HCT116 (cell line): ENCODE measurements around the gene AFF1.

Experiments used
- ELF1 ChIP-seq: IDR thresholded peaks from 2 replicates; pipeline ENCODE4 v1.6.1; 2012; ENCODE audit warnings: low read depth, borderline replicate concordance
- EZH2 ChIP-seq: fragments of 200-600 bp; sonication (generic); IDR thresholded peaks from 2 replicates; pipeline ENCODE4 v1.6.1; 2017; ENCODE audit warnings: antibody characterized with exemption, mixed run types
- EZH2phosphoT487 ChIP-seq: fragments of 200-600 bp; IDR thresholded peaks from 2 replicates; pipeline ENCODE4 v1.6.1; 2018; ENCODE audit warnings: antibody characterized with exemption, borderline replicate concordance
- FOSL1 ChIP-seq: IDR thresholded peaks from 2 replicates; pipeline ENCODE4 v1.6.1; 2012; ENCODE audit warnings: low read depth
- JUND ChIP-seq: IDR thresholded peaks from 2 replicates; pipeline ENCODE4 v1.6.1; 2012
- POLR2A ChIP-seq: IDR thresholded peaks from 2 replicates; pipeline ENCODE4 v1.7.0; 2011; ENCODE audit warnings: borderline replicate concordance; ENCODE audit not compliant: insufficient read depth, insufficient read length; ENCODE audit errors: extremely low read depth
- POLR2AphosphoS5 ChIP-seq: IDR thresholded peaks from 2 replicates; pipeline ENCODE4 v1.6.1; 2011; ENCODE audit warnings: mild to moderate bottlenecking, low read depth, low read length, moderate library complexity
- RAD21 ChIP-seq: IDR thresholded peaks from 2 replicates; pipeline ENCODE4 v1.6.1; 2012; ENCODE audit warnings: low read depth, mild to moderate bottlenecking
- SIN3A ChIP-seq: IDR thresholded peaks from 2 replicates; pipeline ENCODE4 v1.6.1; 2012; ENCODE audit warnings: low read depth
- SRF ChIP-seq: IDR thresholded peaks from 2 replicates; pipeline ENCODE4 v1.6.1; 2012; ENCODE audit warnings: low read depth
- YY1 ChIP-seq: IDR thresholded peaks from 2 replicates; pipeline ENCODE4 v1.6.1; 2011; ENCODE audit warnings: low read length, low read depth, moderate library complexity, mild to moderate bottlenecking; ENCODE audit not compliant: insufficient replicate concordance; ENCODE audit errors: extremely low read depth
- TF ChIP-seq, protein P1 (sequence below), 3 experiments: fragments of 200-600 bp in 1 of 3; sonication (generic) in 1 of 3; IDR thresholded peaks in 2 of 3; conservative IDR thresholded peaks in 1 of 3; 2 replicates each; pipeline ENCODE4 v1.5.1; 2012 to 2017; ENCODE audit warnings: low read depth in 2 of 3, low read length in 2 of 3, antibody characterized with exemption in 1 of 3, borderline replicate concordance in 1 of 3, control low read depth in 1 of 3, mild to moderate bottlenecking in 1 of 3, mixed read lengths in 1 of 3, mixed run types in 1 of 3, moderate library complexity in 1 of 3; ENCODE audit not compliant: insufficient read depth in 1 of 3
- TF ChIP-seq, protein P2 (sequence below): IDR thresholded peaks from 2 replicates; pipeline ENCODE4 v1.6.1; 2012
- TF ChIP-seq, protein P3 (sequence below): IDR thresholded peaks from 2 replicates; pipeline ENCODE4 v1.6.1; 2011; ENCODE audit warnings: mild to moderate bottlenecking, low read length, moderate library complexity; ENCODE audit not compliant: insufficient replicate concordance; ENCODE audit errors: extremely low read depth

DNA sequence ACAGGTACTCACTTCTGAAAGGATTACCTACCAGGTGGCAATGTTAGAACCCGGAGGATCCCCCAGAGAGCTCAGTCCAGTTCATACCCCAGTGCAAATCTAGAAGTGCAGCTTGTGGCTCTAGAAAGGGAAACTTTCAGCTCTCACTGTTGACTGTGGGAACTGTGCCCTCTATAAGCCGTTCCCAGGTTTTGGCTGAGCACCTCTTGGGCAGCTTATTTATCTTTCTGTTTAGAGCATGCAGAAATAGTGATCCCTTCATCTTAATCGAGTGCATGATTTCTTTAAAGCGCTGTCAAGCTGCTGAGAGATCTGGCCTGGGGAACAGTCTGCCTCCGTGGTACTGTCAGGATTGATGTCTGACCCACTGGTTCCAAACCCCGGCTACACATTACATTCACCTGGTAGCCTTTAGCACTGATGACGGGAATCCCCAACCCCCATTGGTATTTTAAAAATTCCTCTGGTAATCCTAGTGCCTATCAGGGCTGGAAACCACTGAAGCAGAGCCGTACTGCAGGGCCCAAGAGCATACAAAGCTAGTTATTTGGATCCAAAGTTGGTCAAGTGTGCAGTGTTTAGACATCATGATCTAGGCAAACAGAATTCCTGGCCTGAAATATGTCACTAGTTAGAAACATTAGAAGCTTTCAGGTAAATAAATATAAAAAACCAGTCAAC lies 182.4 kb downstream of the AFF1 start:
- TF ChIP-seq, protein P1, sequence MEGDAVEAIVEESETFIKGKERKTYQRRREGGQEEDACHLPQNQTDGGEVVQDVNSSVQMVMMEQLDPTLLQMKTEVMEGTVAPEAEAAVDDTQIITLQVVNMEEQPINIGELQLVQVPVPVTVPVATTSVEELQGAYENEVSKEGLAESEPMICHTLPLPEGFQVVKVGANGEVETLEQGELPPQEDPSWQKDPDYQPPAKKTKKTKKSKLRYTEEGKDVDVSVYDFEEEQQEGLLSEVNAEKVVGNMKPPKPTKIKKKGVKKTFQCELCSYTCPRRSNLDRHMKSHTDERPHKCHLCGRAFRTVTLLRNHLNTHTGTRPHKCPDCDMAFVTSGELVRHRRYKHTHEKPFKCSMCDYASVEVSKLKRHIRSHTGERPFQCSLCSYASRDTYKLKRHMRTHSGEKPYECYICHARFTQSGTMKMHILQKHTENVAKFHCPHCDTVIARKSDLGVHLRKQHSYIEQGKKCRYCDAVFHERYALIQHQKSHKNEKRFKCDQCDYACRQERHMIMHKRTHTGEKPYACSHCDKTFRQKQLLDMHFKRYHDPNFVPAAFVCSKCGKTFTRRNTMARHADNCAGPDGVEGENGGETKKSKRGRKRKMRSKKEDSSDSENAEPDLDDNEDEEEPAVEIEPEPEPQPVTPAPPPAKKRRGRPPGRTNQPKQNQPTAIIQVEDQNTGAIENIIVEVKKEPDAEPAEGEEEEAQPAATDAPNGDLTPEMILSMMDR (IDR thresholded peaks at IDR 0.05 in 2 of 3, conservative IDR thresholded peaks at IDR 0.05 in 1 of 3; ENCODE audit: borderline replicate concordance in 1 of 3, insufficient read depth in 1 of 3, low read depth in 2 of 3, low read length in 2 of 3) = no peak
- TF ChIP-seq JUND (no peak), EZH2 (no peak), YY1 (no peak), POLR2A (no peak), POLR2AphosphoS5 (no peak), ELF1 (no peak), SIN3A (no peak), RAD21 (no peak), EZH2phosphoT487 (no peak), FOSL1 (no peak), SRF (no peak)
- TF ChIP-seq, protein P2, sequence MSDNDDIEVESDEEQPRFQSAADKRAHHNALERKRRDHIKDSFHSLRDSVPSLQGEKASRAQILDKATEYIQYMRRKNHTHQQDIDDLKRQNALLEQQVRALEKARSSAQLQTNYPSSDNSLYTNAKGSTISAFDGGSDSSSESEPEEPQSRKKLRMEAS = no peak
- TF ChIP-seq, protein P3, sequence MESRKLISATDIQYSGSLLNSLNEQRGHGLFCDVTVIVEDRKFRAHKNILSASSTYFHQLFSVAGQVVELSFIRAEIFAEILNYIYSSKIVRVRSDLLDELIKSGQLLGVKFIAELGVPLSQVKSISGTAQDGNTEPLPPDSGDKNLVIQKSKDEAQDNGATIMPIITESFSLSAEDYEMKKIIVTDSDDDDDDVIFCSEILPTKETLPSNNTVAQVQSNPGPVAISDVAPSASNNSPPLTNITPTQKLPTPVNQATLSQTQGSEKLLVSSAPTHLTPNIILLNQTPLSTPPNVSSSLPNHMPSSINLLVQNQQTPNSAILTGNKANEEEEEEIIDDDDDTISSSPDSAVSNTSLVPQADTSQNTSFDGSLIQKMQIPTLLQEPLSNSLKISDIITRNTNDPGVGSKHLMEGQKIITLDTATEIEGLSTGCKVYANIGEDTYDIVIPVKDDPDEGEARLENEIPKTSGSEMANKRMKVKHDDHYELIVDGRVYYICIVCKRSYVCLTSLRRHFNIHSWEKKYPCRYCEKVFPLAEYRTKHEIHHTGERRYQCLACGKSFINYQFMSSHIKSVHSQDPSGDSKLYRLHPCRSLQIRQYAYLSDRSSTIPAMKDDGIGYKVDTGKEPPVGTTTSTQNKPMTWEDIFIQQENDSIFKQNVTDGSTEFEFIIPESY = no peak
